H1 (cell line): ENCODE data around the gene TNIK. TPM values are rescaled to one million over a fixed set of nuclear protein-coding genes. Genes with fewer than 3 reads are reported as not detected.

ENCODE experiments used
- CTCF ChIP-seq, 3 experiments: IDR thresholded peaks; 1 replicate in 2 of 3; 2 replicates in 1 of 3; pipeline versions ENCODE4 v1.5.1 to v1.6.1; 2011; ENCODE audit warnings: low read length in 3 of 3, mild to moderate bottlenecking in 3 of 3, inconsistent platforms in 2 of 3, low read depth in 1 of 3, moderate library complexity in 1 of 3; ENCODE audit not compliant: insufficient read depth in 1 of 3; ENCODE audit errors: control extremely low read depth in 1 of 3
- HDAC6 ChIP-seq: IDR thresholded peaks from one replicate; pipeline ENCODE4 v1.7.1; 2012; ENCODE audit warnings: low read depth, mild to moderate bottlenecking, inconsistent platforms, low read length, moderate library complexity
- RXRA ChIP-seq: IDR thresholded peaks from 2 replicates; pipeline ENCODE4 v1.6.1; 2011; ENCODE audit warnings: low read depth, mild to moderate bottlenecking, low read length, moderate library complexity; ENCODE audit not compliant: insufficient read depth
- SIX5 ChIP-seq: IDR thresholded peaks from 2 replicates; pipeline ENCODE4 v1.6.1; 2011; ENCODE audit warnings: mild to moderate bottlenecking, low read depth, low read length
- TBP ChIP-seq: IDR thresholded peaks from 2 replicates; pipeline ENCODE4 v1.6.1; 2011; ENCODE audit warnings: low read depth, low read length, improper control_type of control experiment
- ZNF274 ChIP-seq: IDR thresholded peaks from 2 replicates; pipeline ENCODE4 v1.7.0; 2012; ENCODE audit warnings: low read length, borderline replicate concordance; ENCODE audit errors: extremely low read depth
- polyA plus RNA-seq, 7 experiments: library from polyadenylated mRNA; depleted of rRNA in 3 of 7; stranded (reverse) in 5 of 7; unstranded in 2 of 7; fragments of >200 nt in 5 of 7; fragments of 200-250 nt in 2 of 7; gene quantifications; 1 replicate in 5 of 7; 2 replicates in 1 of 7; 4 replicates in 1 of 7; pipeline versions ENCODE4 v1.2.1 to v1.2.3, GENCODE V29; 2011 to 2013; ENCODE audit warnings: missing spikeins in 2 of 7, mixed read lengths in 2 of 7
- total RNA-seq: library from RNA; stranded (reverse); fragmentation: NEBNext Ultra II Directional; extraction: Animal tissue kit (Norgen Biotek cat#: 25700); gene quantifications from 2 replicates; pipeline ENCODE4 v1.2.1, GENCODE V29; 2021

The TNIK gene
- total and polyA plus RNA-seq, 2 of the 8 experiments (the other 6 are each of a cell fraction or from before 2014, with no cell fraction given) = 7.4 to 42.0 TPM

- TF ChIP-seq CTCF (IDR thresholded peaks at IDR 0.05; ENCODE audit: control extremely low read depth in 1 of 3, insufficient read depth in 1 of 3, low read depth in 1 of 3, low read length in 3 of 3) (no peak), SIX5 (no peak), TBP (no peak), RXRA (no peak), ZNF274 (no peak), HDAC6 (no peak)
These were observed 152.2 kb downstream of the TNIK start (continued) for GRCh38 chr3:171307988-171308387.
